Measurements from ENCODE around the gene LRRFIP1.
A peak's percentile ranks its signal among the peaks of the same experiment; 100 is the strongest.
"Not testable (repeated sequence)": the region's sequence is repeated elsewhere in the genome, so short reads cannot be mapped to it uniquely, and the experiment has no call there.

LRRFIP1 gene

GRCh38 chr2:237603049-237603717 lies 24.2 kb upstream of the LRRFIP1 start:
- DNase-seq, result no peak
- peaks cover 14% of the 10 kb centered on the region for H3K27me3 Mint-ChIP-seq
- peaks cover 25% of the 10 kb centered on the region for H3K4me1 Mint-ChIP-seq
- CTCF ChIA-PET, result interaction anchor here (0.8 to 1.6 kb wide), 5 partner anchors 11 to 142 kb away, joined by 3 to 6 read pairs (median 3); partner anchors contain the start of gene RAB17
- peak overlapping the region; percentile 87 for H3K27ac Mint-ChIP-seq
- no peaks in the 10 kb centered on the region for H3K36me3 Mint-ChIP-seq
- peak overlapping the region; percentile 29 for H3K4me3 Mint-ChIP-seq
- no peaks in the 10 kb centered on the region for H3K9me3 Mint-ChIP-seq

GRCh38 chr2:237603718-237604362 lies 23.5 kb upstream of the LRRFIP1 start:
- Mint-ChIP-seq H3K27ac (peak overlapping the region; percentile 87), H3K27me3 (peaks cover 14% of the 10 kb centered on the region), H3K9me3 (no peaks in the 10 kb centered on the region), H3K4me1 (peaks cover 25% of the 10 kb centered on the region), H3K4me3 (peak overlapping the region; percentile 29), H3K36me3 (no peaks in the 10 kb centered on the region)
- CTCF ChIA-PET, result interaction anchor here (0.8 to 1.2 kb wide), 3 partner anchors 13 to 32 kb away, joined by 3 to 7 read pairs (median 5); no protein-coding TSS in a partner anchor
- peak; percentile 68 for DNase-seq

- H3K27ac Mint-ChIP-seq, result no peak overlapping the region
- no peak for DNase-seq
- peaks cover 18% of the 10 kb centered on the region for H3K27me3 Mint-ChIP-seq
- no peaks in the 10 kb centered on the region for H3K36me3 Mint-ChIP-seq
- no peaks in the 10 kb centered on the region for H3K9me3 Mint-ChIP-seq
- CTCF ChIA-PET, result interaction anchor here (0.8 to 1.2 kb wide), 3 partner anchors 13 to 32 kb away, joined by 3 to 7 read pairs (median 5); no protein-coding TSS in a partner anchor
- H3K4me3 Mint-ChIP-seq, result no peak overlapping the region
- H3K4me1 Mint-ChIP-seq, result peaks cover 25% of the 10 kb centered on the region
These were observed 23.0 kb upstream of the LRRFIP1 start for GRCh38 chr2:237604391-237604790.

- peaks cover 25% of the 10 kb centered on the region for H3K4me1 Mint-ChIP-seq
- peaks cover 13% of the 10 kb centered on the region for H3K27me3 Mint-ChIP-seq
- no peak overlapping the region for H3K4me3 Mint-ChIP-seq
- H3K27ac Mint-ChIP-seq, result no peak overlapping the region
- H3K9me3 Mint-ChIP-seq, result no peaks in the 10 kb centered on the region
- no peaks in the 10 kb centered on the region for H3K36me3 Mint-ChIP-seq
- no peak for DNase-seq
- CTCF ChIA-PET, result interaction anchor here (1.1 to 1.2 kb wide), 2 partner anchors 23 to 33 kb away, joined by 5 to 7 read pairs; no protein-coding TSS in a partner anchor
These were observed 22.4 kb upstream of the LRRFIP1 start for GRCh38 chr2:237604960-237605359.

GRCh38 chr2:237606522-237606921 lies 20.9 kb upstream of the LRRFIP1 start:
- H3K27ac Mint-ChIP-seq, H3K27me3 Mint-ChIP-seq, H3K36me3 Mint-ChIP-seq, DNase-seq, CTCF ChIA-PET, H3K9me3 Mint-ChIP-seq, H3K4me3 Mint-ChIP-seq: not testable (repeated sequence)
- H3K4me1 Mint-ChIP-seq, result peaks cover 25% of the 10 kb centered on the region

- CTCF ChIA-PET, result no interaction called here
- DNase-seq, result no peak
- no peak overlapping the region for H3K27ac Mint-ChIP-seq
- H3K36me3 Mint-ChIP-seq, result no peaks in the 10 kb centered on the region
- no peaks in the 10 kb centered on the region for H3K9me3 Mint-ChIP-seq
- H3K4me3 Mint-ChIP-seq, result no peak overlapping the region
- peaks cover 17% of the 10 kb centered on the region for H3K4me1 Mint-ChIP-seq
- H3K27me3 Mint-ChIP-seq, result peaks cover 16% of the 10 kb centered on the region
These were observed 14.6 kb upstream of the LRRFIP1 start for GRCh38 chr2:237612527-237613357.

- H3K4me3 Mint-ChIP-seq, result no peak overlapping the region
- H3K27me3 Mint-ChIP-seq, result peaks cover 16% of the 10 kb centered on the region
- H3K36me3 Mint-ChIP-seq, result no peaks in the 10 kb centered on the region
- H3K9me3 Mint-ChIP-seq, result no peaks in the 10 kb centered on the region
- CTCF ChIA-PET, result no interaction called here
- DNase-seq, result no peak
- H3K4me1 Mint-ChIP-seq, result peaks cover 22% of the 10 kb centered on the region
- H3K27ac Mint-ChIP-seq, result no peak overlapping the region
These were observed 13.7 kb upstream of the LRRFIP1 start for GRCh38 chr2:237613679-237614078.

- no peak for DNase-seq
- H3K36me3 Mint-ChIP-seq, result no peaks in the 10 kb centered on the region
- no peaks in the 10 kb centered on the region for H3K9me3 Mint-ChIP-seq
- H3K4me1 Mint-ChIP-seq, result peaks cover 22% of the 10 kb centered on the region
- no peak overlapping the region for H3K4me3 Mint-ChIP-seq
- peaks cover 12% of the 10 kb centered on the region for H3K27me3 Mint-ChIP-seq
- CTCF ChIA-PET, result interaction anchor here (1.0 kb wide), 1 partner anchor 12 kb away, joined by 3 read pairs; no protein-coding TSS in a partner anchor
- no peak overlapping the region for H3K27ac Mint-ChIP-seq
These were observed 13.2 kb upstream of the LRRFIP1 start for GRCh38 chr2:237614151-237614720.

- CTCF ChIA-PET, result no interaction called here
- Mint-ChIP-seq H3K4me3 (no peak overlapping the region), H3K27ac (no peak overlapping the region), H3K9me3 (no peaks in the 10 kb centered on the region), H3K4me1 (peaks cover 22% of the 10 kb centered on the region), H3K36me3 (no peaks in the 10 kb centered on the region), H3K27me3 (peaks cover 12% of the 10 kb centered on the region)
- DNase-seq, result no peak
These were observed 11.6 kb upstream of the LRRFIP1 start for GRCh38 chr2:237615631-237616249.

GRCh38 chr2:237616373-237616733 lies 11.0 kb upstream of the LRRFIP1 start:
- Mint-ChIP-seq H3K4me3 (no peak overlapping the region), H3K4me1 (peaks cover 22% of the 10 kb centered on the region), H3K27ac (no peak overlapping the region), H3K27me3 (peaks cover 18% of the 10 kb centered on the region), H3K36me3 (no peaks in the 10 kb centered on the region), H3K9me3 (no peaks in the 10 kb centered on the region)
- no peak for DNase-seq
- CTCF ChIA-PET, result interaction anchor here (1.2 kb wide), 1 partner anchor 13 kb away, joined by 3 read pairs; no protein-coding TSS in a partner anchor

- H3K4me1 Mint-ChIP-seq, result peaks cover 22% of the 10 kb centered on the region
- CTCF ChIA-PET, result interaction anchor here (1.2 to 1.4 kb wide), 3 partner anchors 13 to 44 kb away, joined by 3 read pairs; no protein-coding TSS in a partner anchor
- DNase-seq, result no peak
- no peaks in the 10 kb centered on the region for H3K9me3 Mint-ChIP-seq
- peaks cover 23% of the 10 kb centered on the region for H3K27me3 Mint-ChIP-seq
- H3K36me3 Mint-ChIP-seq, result no peaks in the 10 kb centered on the region
- H3K4me3 Mint-ChIP-seq, result no peak overlapping the region
- no peak overlapping the region for H3K27ac Mint-ChIP-seq
These were observed 10.4 kb upstream of the LRRFIP1 start for GRCh38 chr2:237616734-237617586.

- H3K27ac Mint-ChIP-seq, result no peak overlapping the region
- CTCF ChIA-PET, result interaction anchor here (1.2 to 1.4 kb wide), 3 partner anchors 14 to 45 kb away, joined by 3 read pairs; no protein-coding TSS in a partner anchor
These were observed 9.8 kb upstream of the LRRFIP1 start for GRCh38 chr2:237617587-237617982.

GRCh38 chr2:237618449-237618848 lies 8.9 kb upstream of the LRRFIP1 start:
- CTCF ChIA-PET, result no interaction called here
- H3K27ac Mint-ChIP-seq, result no peak overlapping the region
- H3K36me3 Mint-ChIP-seq, result no peaks in the 10 kb centered on the region
- H3K4me3 Mint-ChIP-seq, result no peak overlapping the region
- no peaks in the 10 kb centered on the region for H3K9me3 Mint-ChIP-seq
- peaks cover 30% of the 10 kb centered on the region for H3K27me3 Mint-ChIP-seq
- no peak for DNase-seq
- peaks cover 22% of the 10 kb centered on the region for H3K4me1 Mint-ChIP-seq

More at GRCh38 chr2:237617587-237617982, 9.8 kb upstream of the LRRFIP1 start:
- H3K4me3 Mint-ChIP-seq, result no peak overlapping the region
- peaks cover 27% of the 10 kb centered on the region for H3K27me3 Mint-ChIP-seq
- no peaks in the 10 kb centered on the region for H3K36me3 Mint-ChIP-seq
- no peak for DNase-seq
- H3K4me1 Mint-ChIP-seq, result peaks cover 22% of the 10 kb centered on the region
- H3K9me3 Mint-ChIP-seq, result no peaks in the 10 kb centered on the region

Data from activated naive CD4-positive, alpha-beta T cell treated with anti-CD3 and anti-CD28 coated beads, Interleukin-2, amount 10 ng/mL, durations not matched to agents 7 days and 5 days (primary cell).